ENCODE measurements around the gene USP48. TPM values are rescaled to one million over a fixed set of nuclear protein-coding genes. Genes with fewer than 3 reads are reported as not detected.
"Not testable (repeated sequence)": the region's sequence is repeated elsewhere in the genome, so short reads cannot be mapped to it uniquely, and the experiment has no call there.

The USP48 gene
- total RNA-seq, 1 experiment from 2014 or later = 57.3 TPM

DNA sequence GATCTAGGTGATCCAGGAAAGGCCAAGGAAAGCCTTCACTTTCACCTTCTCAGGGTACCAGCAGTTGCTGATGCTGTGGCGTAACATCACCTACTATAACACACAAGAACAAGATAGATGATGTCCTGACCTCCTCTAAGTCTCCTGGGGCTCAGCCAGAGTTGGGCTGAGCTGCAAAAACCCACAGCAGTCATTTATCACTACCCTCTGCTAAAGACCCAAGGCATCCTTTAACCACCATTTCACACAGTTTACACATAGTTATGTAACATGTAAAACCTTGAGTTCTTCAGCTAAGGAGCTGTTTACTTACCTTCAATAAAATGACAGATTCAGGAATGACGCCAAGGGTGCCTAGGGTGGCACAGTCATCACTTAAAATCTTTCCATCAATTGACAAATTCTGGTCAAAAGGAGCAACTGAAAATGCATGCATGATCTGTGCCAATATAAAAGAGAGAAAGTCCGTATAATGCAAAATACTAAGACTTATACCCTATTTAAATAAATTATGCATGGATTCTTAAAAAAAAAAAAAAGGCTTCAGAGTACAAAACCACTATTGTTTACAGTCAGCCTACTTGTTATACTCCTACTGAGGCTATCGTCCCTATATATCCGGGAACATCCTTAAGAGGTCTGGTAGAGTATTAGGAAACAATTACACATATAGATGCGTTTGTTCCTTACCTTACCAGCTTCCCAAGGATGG, 93.1 kb downstream of the USP48 start:
- in situ Hi-C loops (cut with HindIII; ENCODE audit: low pct_unique_long_range_greater_than_20kb, low sequenced_read_pairs) = no loop called here
- DNase-seq (ENCODE audit: low read depth, low spot score) = no peak

DNA sequence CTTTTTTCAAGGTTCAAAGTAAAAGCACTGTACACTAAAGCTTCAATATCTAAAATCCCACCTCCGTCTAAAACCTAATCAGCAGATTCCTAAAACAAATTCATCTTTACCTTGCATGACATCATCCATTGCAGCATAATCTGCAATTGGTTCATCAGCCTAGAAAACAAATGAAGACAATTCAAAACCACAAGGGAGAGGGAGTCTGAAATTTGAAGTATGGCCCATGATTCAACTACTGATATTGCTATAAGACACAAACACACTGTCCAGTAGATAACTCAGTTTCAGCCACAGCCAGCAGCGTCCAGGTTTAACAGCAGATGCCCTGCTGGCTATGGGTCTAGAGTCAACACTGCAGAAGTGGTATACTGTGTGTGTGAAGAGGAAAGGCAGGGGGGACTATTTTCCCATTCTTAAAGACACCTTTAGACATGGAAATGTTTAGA, 95.8 kb downstream of the USP48 start:
- DNase-seq (ENCODE audit: low read depth, low spot score) = no peak
- in situ Hi-C loops (cut with HindIII; ENCODE audit: low pct_unique_long_range_greater_than_20kb, low sequenced_read_pairs) = no loop called here

DNA sequence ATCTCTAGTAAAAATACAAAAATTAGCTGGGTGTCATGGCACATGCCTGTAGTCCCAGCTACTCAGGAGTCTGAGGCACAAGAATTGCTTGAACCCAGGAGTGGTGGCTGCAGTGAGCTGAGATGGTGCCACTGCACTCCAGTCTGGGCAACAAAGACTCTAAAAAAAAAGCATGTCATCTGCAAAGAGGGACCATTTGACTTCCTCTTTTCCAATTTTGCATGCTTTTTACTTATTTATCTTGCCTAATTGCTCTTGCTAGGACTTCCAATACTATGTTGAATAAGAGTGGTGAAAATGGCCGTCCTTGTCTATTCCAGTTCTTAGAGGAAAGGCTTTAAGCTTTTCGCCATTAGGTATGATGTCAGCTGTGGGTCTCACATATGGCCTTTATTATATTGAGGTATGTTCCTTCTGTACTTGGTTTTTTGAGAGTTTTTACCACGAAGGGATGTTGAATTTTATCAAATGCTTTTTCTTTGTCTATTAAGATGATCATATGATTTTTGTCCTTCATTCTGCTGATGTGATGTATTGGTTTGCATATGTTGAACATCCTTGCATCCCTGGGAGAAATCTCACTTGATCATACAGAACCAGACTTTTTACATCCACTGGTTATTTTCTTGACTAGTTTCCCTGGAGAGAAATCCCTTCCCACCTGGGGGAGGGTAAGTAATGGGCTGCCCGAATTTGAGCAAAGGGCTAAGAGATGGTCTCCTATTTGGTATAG, 96.8 kb downstream of the USP48 start:
- in situ Hi-C loops (cut with HindIII; ENCODE audit: low pct_unique_long_range_greater_than_20kb, low sequenced_read_pairs) = no loop called here

DNA sequence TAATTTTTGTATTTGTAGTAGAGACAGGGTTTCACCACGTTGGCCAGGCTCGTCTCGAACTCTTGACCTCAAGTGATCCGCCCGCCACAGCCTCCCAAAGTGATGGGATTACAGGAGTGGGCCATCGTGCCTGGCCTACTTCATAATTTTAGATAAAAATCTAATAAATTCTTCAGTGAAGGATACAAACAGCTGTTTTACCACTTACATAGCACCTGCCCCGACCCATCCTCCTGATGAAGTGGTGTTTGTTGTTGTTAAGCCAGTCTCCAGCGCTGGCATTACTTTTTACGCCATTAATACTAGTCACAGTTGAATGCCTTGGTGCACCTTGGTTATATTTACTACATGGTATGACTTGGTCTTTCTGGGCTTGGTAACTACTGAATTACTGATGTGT, 101.5 kb downstream of the USP48 start:
- no peak for DNase-seq (ENCODE audit: low read depth, low spot score)
- in situ Hi-C loops (cut with HindIII; ENCODE audit: low pct_unique_long_range_greater_than_20kb, low sequenced_read_pairs) = no loop called here

More for the DNA sequence above, 96.8 kb downstream of the USP48 start:
- no peak for DNase-seq (ENCODE audit: low read depth, low spot score)

DNA sequence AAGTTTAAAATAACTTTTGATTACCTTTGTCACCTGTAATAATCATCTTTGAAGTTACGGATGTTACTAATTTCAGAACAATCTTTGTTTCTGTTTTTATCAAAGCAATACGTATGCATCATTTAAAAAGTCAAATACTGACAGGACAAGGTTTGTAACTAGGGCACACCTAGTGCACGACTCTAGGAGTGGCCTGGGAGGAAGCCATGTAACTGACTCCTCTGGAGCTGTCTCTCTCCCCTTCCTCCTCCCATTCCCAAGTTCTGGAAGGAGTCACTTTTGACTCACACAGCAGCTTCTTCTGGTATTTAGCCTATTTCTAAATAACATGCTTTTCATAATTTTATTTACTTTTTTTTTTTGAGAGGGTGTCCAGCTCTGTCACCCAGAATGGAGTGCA, 102.0 kb downstream of the USP48 start:
- in situ Hi-C loops (cut with HindIII; ENCODE audit: low pct_unique_long_range_greater_than_20kb, low sequenced_read_pairs) = no loop called here
- no peak for DNase-seq (ENCODE audit: low read depth, low spot score)

DNA sequence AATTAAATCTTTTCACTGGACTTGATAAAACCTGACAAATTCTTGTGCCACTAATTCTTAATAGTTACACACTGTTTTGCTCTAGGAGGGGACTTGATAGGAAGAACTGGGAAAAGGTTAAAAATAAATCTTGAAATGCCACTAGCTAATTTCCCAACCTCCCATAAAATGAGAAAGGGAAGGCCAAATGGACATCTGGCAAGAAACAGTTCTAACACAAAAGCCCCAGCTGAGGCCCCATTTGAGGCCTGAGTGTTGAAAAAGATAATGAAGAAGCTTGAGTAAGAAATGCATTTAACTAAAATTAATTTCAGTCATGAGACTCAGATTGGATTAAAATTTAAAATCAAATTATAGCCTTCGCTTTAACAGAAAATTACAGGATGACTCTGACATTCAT, 102.6 kb downstream of the USP48 start:
- in situ Hi-C loops (cut with HindIII; ENCODE audit: low pct_unique_long_range_greater_than_20kb, low sequenced_read_pairs) = no loop called here

DNA sequence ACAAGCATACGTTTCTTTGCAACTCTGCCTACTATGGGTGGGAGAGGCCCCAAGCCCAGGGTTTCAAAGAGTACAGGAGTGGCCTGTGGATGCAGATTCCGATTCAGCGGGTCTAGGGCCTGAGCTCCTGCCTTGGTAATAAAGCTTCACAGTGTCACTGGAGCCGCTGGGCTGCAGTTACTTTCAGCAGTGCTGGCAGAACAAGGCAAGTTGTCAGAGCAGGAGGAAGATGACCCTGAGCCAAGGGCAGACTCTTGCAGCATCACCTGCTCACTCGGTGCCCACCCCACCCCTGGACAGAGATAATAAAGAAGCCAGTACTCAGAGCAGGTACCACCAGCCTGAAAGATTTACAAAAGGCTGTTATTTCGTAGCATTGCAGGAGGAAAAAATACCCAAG, 105.8 kb downstream of the USP48 start:
- in situ Hi-C loops (cut with HindIII; ENCODE audit: low pct_unique_long_range_greater_than_20kb, low sequenced_read_pairs) = no loop called here
- DNase-seq (ENCODE audit: low read depth, low spot score) = no peak

More for the DNA sequence above, 102.6 kb downstream of the USP48 start:
- DNase-seq (ENCODE audit: low read depth, low spot score) = no peak

DNA sequence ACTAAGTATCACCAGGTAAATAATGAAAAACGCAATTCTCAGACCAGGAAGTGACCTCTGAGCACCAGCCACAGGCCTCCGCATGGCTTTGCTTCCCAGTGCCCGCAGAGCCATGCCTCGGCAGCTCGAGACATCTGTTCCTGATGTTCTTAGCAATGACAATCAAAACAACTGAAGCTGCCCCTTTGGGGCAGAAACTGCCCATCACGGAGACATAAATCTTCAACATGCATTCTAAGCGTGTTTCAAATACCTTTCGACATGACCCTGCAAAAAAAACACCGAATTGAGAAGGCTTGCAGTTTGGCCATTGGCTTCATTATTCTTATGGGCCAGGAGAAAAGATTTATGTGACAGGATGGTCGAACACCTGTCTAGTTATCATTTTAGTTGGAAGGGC, 108.0 kb downstream of the USP48 start:
- no peak for DNase-seq (ENCODE audit: low read depth, low spot score)
- in situ Hi-C loops (cut with HindIII; ENCODE audit: low pct_unique_long_range_greater_than_20kb, low sequenced_read_pairs) = no loop called here

DNA sequence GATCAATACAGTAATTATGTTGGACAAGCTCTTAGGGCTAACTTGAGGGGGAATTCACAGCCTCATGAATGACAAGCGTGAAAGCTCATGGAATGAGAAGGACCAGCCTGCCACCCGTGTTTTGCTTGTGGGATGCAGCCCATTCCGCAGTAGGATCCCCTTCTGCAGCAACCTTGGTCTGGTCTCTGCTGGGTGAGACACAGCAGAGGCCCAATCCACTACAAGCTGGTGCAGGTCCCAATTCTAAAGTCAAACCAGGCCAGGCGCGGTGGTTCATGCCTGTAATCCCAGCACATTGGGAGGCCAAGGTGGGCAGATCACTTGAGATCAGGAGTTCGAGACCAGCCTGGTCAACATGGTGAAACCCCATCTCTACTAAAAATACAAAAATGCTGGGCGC, 109.1 kb downstream of the USP48 start:
- DNase-seq (ENCODE audit: low read depth, low spot score); in situ Hi-C loops (cut with HindIII; ENCODE audit: low pct_unique_long_range_greater_than_20kb, low sequenced_read_pairs): not testable (repeated sequence)

DNA sequence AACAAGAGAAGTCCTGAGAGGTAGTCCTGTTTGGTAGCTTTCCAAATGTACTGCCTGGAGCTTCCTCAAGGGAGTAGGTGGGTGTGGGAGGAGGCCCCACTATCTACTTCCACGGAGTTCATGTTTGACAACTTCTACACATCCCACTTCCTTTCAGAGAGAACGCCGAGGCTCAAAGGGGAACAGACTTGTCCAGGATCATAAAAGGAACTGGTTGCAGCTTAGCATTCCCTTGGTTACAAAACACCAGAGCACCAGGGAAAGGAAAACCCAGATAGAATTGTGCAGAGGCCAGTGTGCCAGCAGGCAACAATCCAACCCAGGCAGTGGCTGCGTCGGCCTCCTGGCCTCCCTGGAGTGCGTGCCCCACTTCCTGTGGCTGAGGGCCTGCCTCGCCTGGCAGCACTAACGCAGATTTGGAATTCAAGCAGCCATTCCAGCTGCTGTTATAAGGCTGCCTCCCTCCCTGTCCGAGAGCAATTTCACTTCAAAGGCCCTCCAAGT, 109.6 kb downstream of the USP48 start:
- in situ Hi-C loops (cut with HindIII; ENCODE audit: low pct_unique_long_range_greater_than_20kb, low sequenced_read_pairs) = no loop called here
- DNase-seq (ENCODE audit: low read depth, low spot score) = no peak

DNA sequence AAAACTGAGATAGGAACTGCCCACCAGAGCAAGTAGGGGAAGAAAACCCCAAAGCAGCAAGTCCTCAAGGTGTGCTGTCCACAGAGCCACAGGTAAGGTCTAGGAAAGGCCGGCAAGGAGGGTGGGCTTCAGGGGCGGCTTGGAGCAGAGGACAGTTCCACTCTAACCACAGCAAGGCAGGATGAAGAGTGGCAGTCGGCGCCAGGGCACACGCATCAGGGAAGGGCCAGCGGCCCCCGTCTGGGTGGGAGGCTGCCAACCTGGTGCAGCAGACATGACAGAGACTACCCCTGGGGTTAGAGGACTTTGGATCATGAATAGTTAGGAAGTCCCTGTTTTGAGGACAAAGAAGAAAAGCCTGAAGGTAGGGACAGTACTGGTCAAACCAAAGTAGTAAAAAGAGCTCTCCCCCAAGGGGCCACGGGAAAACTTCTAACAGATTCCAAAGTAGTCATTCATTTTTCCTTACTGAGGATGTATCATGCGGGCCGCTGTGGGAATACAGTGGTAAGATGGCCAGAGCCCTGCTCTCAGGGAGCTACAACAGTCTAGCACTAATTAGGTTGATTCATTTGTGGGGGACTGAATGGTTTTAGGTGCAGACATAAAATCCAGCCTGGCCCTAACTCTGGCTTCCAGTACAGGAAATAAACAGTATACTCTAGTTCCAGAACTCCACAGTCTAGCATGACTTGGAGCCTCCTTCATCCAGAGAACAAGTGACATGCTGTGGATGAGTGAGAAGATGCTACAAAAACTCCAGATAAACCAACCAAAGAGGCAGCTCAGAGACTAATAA, 110.3 kb downstream of the USP48 start:
- no peak for DNase-seq (ENCODE audit: low read depth, low spot score)
- in situ Hi-C loops (cut with HindIII; ENCODE audit: low pct_unique_long_range_greater_than_20kb, low sequenced_read_pairs) = no loop called here

DNA sequence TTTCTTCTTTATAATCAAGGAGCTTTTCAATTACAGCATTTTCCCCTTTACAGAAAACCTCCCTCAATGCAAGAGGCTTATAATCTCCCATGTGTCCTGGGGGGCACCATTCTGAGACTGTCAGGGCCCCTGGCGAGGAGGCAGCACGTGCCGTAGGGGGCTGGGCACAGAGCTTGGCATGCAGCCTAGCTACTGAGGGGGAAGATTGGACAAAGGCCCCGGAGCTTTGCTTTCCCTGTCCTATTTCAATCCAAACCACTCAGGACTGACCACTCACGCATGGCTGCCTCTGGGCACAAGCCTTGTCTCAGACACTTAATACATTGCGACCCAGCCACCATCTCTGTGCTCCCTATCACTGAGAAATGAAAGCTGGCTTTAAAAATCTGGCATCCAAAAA, 111.0 kb downstream of the USP48 start:
- in situ Hi-C loops (cut with HindIII; ENCODE audit: low pct_unique_long_range_greater_than_20kb, low sequenced_read_pairs) = no loop called here
- DNase-seq (ENCODE audit: low read depth, low spot score) = no peak

DNA sequence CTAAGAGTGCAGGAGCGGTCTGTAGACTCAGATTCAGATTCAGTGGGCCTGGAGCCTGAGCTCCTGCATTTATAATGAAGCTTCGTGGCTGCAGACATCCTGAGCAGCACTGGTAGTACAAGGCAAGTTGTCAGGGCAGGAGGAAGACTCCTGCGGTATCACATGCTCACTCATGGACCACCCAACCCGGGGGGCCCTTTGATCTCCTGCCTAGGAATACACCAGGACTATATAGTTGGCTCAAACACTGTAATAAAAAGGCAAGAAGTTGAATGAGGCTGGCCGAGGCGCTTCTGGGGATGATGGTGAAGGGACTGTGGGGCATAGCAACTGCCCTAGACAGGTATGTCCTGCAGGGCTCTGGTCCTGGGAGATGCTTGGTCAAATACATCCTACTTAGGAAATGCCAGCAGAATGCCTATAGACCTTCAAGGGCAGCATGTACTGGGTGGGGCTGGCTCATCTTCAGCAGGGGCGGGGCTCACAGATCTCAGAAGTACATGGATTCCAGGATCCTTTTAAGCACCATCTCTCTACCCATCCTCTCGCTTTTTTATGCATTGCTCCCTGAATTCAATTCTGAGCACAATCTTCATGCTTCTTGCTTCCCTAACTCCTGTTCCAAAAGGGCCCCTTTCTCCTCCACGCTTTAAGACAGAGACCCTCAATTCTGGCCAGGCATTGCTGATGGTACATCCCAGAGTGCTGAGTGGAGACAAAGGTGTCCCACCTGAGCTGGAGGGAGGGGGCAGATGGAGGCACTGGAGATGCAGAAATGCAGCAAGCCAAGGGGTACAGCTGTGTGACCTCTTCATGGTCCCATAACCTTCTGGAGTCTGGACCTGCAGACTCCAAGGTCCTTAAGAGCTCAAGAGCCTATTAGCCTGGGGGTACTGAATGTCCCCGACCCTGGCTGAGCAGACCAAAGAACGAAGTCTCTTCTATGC, 111.7 kb downstream of the USP48 start:
- no peak for DNase-seq (ENCODE audit: low read depth, low spot score)
- in situ Hi-C loops (cut with HindIII; ENCODE audit: low pct_unique_long_range_greater_than_20kb, low sequenced_read_pairs) = no loop called here

DNA sequence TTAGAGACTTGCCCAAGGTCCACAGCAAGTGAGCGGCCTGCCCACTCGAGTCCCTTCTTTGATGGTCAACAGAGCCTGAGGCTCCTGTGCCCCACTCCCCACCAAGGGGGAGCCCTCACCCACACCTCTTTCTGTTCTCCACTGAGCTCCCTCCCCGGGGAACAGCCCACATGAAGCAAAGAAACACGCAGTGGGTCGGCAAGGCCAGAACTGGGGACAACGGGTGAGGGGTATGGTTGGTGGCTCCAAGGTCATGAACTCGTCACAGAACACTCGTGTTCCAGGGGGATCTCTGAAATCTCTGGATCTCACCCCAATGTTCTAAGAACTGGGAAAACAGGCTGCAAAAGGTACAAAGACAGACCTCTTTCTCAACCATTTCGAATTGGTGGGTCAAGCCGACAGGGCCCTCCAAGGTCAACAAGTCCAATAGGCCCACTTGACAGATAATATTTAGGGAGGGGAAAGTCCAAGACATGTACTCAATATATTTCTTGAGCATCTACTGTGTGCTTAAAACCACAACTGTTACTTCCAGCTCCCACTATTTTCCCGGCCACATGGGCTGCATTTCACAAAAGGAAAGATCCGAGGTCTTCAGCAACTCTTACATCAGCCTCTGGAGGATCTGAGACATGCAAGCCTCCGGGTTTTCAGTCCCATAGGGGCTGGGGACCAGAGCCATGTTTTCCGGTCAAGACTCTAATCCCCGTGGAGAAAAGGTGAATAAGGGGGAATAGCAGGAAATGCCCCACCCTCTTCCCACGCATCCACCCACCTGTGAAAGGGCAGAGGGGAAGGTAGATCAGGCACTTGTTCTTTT, 112.7 kb downstream of the USP48 start:
- in situ Hi-C loops (cut with HindIII; ENCODE audit: low pct_unique_long_range_greater_than_20kb, low sequenced_read_pairs) = no loop called here
- DNase-seq (ENCODE audit: low read depth, low spot score) = no peak

DNA sequence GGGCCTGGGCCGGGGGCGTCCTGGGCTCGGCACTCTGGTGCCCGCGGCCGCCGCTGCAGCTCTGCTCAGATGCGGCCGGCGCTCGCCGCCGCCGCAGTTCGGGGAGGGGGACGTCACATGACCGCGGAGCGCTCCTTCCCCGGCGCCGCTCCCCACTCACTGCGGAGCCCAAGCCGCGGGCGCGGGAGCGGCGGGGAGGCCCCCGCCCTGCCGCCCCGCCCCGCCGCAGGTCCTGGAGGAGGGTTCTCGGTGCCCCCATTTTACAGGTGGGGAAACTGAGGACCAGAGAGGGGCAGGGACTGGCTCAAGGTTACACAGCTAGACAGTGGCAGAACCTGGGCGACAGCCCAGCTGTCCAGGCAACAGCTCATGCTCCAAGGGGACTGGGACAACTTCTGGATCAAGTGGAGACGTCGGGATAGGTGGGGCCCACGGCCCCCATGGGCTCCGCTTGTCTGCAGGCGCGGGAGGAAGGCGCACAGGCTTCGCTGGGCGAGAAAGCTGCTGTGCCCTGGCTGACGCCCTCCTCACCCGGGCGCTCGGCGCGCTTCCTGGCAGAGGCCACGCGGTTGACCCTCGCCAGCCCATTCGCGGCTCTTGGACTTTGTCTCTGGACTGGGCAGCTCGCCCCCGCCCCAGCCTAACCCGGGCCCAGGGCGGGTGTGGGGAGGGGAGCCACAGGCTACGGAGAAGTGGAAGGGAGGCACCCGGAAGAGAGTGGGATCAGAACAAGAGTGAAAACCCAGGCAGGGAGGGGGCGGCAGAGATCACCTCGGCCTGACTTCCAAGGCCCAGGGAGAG, 113.5 kb downstream of the USP48 start, which contains the start of gene RAP1GAP:
TSS of gene RAP1GAP (minus strand) at position 100 of the 801 bp plus-strand sequence. CDS start 49,325 bp downstream, outside the sequence.
- in situ Hi-C loops (cut with HindIII; ENCODE audit: low pct_unique_long_range_greater_than_20kb, low sequenced_read_pairs) = no loop called here
- no peak for DNase-seq (ENCODE audit: low read depth, low spot score)

DNA sequence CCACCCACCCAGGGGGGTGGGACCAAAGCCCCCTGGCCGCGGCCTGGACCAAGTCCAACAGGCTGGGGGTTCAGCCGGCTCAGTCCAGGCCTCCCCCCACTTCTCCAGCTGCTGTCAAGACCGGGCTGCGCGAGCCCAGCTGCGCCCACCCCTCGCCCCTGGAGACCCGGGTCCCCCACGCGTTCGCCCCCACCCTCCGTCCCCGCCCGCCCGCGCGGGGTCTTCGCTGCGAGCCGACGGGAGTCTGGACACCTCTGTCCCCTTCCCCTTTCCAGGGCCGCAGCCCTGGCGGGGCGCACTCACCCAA, 114.0 kb downstream of the USP48 start:
- DNase-seq (ENCODE audit: low read depth, low spot score) = no peak
- in situ Hi-C loops (cut with HindIII; ENCODE audit: low pct_unique_long_range_greater_than_20kb, low sequenced_read_pairs) = no loop called here
